H1 (cell line): ENCODE measurements around the gene PTGIR.
A peak's percentile ranks its signal among the peaks of the same experiment; 100 is the strongest.

ENCODE experiments used
- CTCF ChIP-seq, 3 experiments: IDR thresholded peaks; 1 replicate in 2 of 3; 2 replicates in 1 of 3; pipeline versions ENCODE4 v1.5.1 to v1.6.1; 2011; ENCODE audit warnings: low read length in 3 of 3, mild to moderate bottlenecking in 3 of 3, inconsistent platforms in 2 of 3, low read depth in 1 of 3, moderate library complexity in 1 of 3; ENCODE audit not compliant: insufficient read depth in 1 of 3; ENCODE audit errors: control extremely low read depth in 1 of 3
- FOSL1 ChIP-seq: IDR thresholded peaks from 2 replicates; pipeline ENCODE4 v1.6.1; 2011; ENCODE audit warnings: mild to moderate bottlenecking, low read depth, low read length, moderate library complexity; ENCODE audit not compliant: insufficient read depth
- MAX ChIP-seq: IDR thresholded peaks from 2 replicates; pipeline ENCODE4 v1.6.1; 2012; ENCODE audit warnings: inconsistent platforms
- NRF1 ChIP-seq: IDR thresholded peaks from 2 replicates; pipeline ENCODE4 v1.6.1; 2011; ENCODE audit warnings: mild to moderate bottlenecking, low read depth, low read length, improper control_type of control experiment
- POLR2A ChIP-seq, 2 experiments: IDR thresholded peaks; 1 replicate in 1 of 2; 2 replicates in 1 of 2; pipeline ENCODE4 v1.6.1; 2011; ENCODE audit warnings: low read depth in 2 of 2, low read length in 2 of 2, mild to moderate bottlenecking in 2 of 2; ENCODE audit errors: control extremely low read depth in 1 of 2
- RAD21 ChIP-seq, 2 experiments: IDR thresholded peaks in 1 of 2; conservative IDR thresholded peaks in 1 of 2; 2 replicates each; pipeline ENCODE4 v1.6.1; 2011; ENCODE audit warnings: low read depth in 2 of 2, low read length in 2 of 2, improper control_type of control experiment in 1 of 2, inconsistent platforms in 1 of 2, mild to moderate bottlenecking in 1 of 2, moderate library complexity in 1 of 2
- RNF2 ChIP-seq: fragments of 200-900, 300-1000 bp; sonication (generic); IDR thresholded peaks from 2 replicates; pipeline ENCODE4 v1.7.1; 2016; ENCODE audit warnings: borderline replicate concordance, low read depth, mild to moderate bottlenecking, antibody characterized with exemption, low read length; ENCODE audit not compliant: poor library complexity, severe bottlenecking; ENCODE audit errors: missing control alignments
- SIN3A ChIP-seq, 2 experiments: IDR thresholded peaks in 1 of 2; conservative IDR thresholded peaks in 1 of 2; 2 replicates each; pipeline ENCODE4 v1.6.1; 2011 to 2012; ENCODE audit warnings: low read length in 2 of 2, improper control_type of control experiment in 1 of 2, low read depth in 1 of 2, mild to moderate bottlenecking in 1 of 2
- SIX5 ChIP-seq: IDR thresholded peaks from 2 replicates; pipeline ENCODE4 v1.6.1; 2011; ENCODE audit warnings: mild to moderate bottlenecking, low read depth, low read length
- TCF12 ChIP-seq: IDR thresholded peaks from 2 replicates; pipeline ENCODE4 v1.6.1; 2011; ENCODE audit warnings: low read depth, mild to moderate bottlenecking, low read length
- TEAD4 ChIP-seq: IDR thresholded peaks from 2 replicates; pipeline ENCODE4 v1.6.1; 2012; ENCODE audit warnings: low read depth, low read length, inconsistent platforms, mixed read lengths
- TF ChIP-seq, protein P1 (sequence below): IDR thresholded peaks from 2 replicates; pipeline ENCODE4 v1.6.1; 2011; ENCODE audit warnings: low read depth, mild to moderate bottlenecking, low read length; ENCODE audit not compliant: insufficient read depth

GRCh38 chr19:46600384-46601317, 24.2 kb downstream of the PTGIR start:
- TF ChIP-seq FOSL1 (no peak), CTCF (IDR thresholded peaks at IDR 0.05; ENCODE audit: control extremely low read depth in 1 of 3, insufficient read depth in 1 of 3, low read depth in 1 of 3, low read length in 3 of 3) (no peak), RNF2 (no peak), TCF12 (no peak), RAD21 (IDR thresholded peaks at IDR 0.05 in 1 of 2, conservative IDR thresholded peaks at IDR 0.05 in 1 of 2; ENCODE audit: low read depth in 2 of 2, low read length in 2 of 2) (no peak), NRF1 (no peak), TEAD4 (peak; percentile 24; the same call in 1 of the 2 replicates), SIX5 (no peak), SIN3A (conservative IDR thresholded peaks at IDR 0.05 in 1 of 2, IDR thresholded peaks at IDR 0.05 in 1 of 2; ENCODE audit: low read depth in 1 of 2, low read length in 2 of 2) (peak; percentile 10 to 49; a peak in 1 of 4 replicates), MAX (peak; percentile 64), POLR2A (IDR thresholded peaks at IDR 0.05; ENCODE audit: control extremely low read depth in 1 of 2, low read depth in 2 of 2, low read length in 2 of 2) (peak in 1 of 2 experiments; percentile 78; a peak in 2 of 3 replicates)
- TF ChIP-seq, protein P1, sequence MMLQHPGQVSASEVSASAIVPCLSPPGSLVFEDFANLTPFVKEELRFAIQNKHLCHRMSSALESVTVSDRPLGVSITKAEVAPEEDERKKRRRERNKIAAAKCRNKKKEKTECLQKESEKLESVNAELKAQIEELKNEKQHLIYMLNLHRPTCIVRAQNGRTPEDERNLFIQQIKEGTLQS: no peak
